HG03066 (cell line): ENCODE data around the gene REL.
"Not testable (repeated sequence)": the region's sequence is repeated elsewhere in the genome, so short reads cannot be mapped to it uniquely, and the experiment has no call there.

Experiments
- ATAC-seq: cut with Tn5 transposase; IDR thresholded peaks from one replicate; pipeline ENCODE4 v1.9.1; 2021; ENCODE audit warnings: low read depth; ENCODE audit not compliant: unreplicated experiment

REL gene

DNA sequence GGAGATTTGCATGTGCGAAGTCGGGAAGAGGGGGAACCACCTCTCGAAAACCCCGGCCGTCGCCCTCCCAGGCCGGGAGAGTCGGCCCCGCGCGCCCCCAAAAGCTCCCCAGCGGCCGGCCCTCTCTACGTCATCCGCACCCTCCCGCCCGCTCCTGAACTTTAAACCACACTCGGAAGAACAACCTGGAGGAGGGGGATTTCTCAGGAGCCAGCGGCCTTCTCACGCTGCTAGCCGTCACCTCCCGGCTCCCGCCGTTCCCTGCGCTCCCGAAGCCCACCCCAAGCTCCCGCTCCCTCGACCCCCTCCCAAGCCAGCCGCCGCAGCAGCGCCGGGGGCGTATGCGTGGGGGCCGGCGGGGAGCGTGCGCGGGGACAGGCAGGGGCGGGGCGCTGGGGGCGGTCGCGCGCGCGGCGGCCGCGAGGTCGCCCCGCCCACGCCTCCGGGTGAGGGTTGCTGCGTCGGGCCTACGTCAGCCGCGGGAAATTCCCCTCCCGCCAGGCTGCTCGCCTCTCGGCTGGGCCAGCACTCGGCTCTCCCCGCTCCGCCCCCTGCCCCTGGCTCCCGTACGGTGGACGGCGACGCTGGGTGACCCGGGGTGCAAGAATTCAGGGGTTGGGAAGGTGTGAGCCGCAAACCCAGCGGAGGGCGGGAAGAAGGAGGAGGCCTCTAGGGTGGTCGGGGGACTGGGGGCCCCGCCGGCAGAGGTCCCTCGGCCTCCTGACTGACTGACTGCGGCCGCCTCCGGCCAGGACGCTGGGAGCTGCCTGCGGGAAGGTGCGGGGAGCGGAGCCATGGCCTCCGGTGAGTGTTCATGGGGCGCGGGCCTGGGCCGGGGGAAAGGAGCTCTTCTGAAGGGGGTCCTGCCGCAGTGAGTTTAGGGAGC, at the start of gene REL:
Gene REL, plus strand, starts transcription at position 528 of the 886 bp plus-strand sequence. Its CDS starts 267 bp downstream, at position 795.
- ATAC-seq = peak; percentile 78

DNA sequence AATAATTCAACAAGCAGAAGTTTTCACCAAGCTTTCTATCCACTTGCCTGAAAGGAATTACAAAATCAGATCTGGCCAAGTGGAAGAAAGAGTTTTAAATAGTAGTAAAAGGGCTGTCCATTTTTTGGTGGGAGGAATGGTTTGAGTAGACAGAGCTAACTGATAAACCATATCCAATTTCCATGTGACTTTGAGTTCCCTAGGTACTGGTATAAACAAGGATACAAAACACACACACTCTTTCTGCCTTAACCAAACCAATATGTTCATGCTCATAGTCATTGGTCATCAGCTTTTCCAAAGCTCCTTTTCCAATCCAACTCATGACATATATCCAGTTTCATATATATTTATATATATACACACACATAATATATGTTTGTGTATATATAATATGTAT, 49.5 kb upstream of the REL start:
- no peak for ATAC-seq

DNA sequence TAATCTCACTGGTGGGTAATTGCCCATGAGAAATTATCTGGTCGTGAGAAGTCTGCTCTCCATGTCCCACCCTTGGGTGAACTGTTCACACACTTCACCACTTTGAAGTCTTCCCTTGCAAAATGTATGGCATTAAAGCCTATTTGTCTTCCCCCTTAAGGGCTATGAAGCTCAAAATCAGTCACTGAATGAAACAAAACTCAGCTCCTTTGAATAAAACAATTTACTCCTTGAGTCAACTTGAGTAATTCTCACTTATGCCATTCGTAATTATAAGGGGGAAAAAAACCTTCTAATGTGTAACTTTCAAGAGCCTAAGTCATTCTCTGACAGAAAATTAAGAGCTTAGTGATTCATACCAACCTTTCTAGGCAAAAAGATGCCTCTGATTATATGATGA, 48.8 kb upstream of the REL start:
- no peak for ATAC-seq

DNA sequence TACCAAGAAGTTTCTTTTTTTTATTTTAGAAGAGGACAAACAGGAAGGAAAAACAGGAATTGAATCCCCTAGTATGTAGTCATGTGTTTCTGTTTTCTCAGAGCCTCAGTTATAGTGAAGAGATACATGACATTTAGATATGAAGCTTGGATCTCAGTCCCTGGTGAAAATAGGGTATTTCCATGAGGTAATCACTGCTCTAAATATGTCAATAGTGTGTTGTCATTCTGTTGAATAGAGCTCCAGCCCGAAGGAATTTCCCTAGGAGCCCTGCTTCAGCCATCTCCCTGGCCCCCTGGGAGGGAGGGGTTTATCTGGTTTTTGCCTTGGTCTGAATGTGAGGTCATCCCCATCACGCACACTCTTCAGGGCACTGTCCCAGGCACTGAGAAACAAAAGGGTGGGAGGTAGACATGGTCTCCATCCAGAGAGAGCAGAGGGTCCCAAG, 47.1 kb upstream of the REL start:
- no peak for ATAC-seq

DNA sequence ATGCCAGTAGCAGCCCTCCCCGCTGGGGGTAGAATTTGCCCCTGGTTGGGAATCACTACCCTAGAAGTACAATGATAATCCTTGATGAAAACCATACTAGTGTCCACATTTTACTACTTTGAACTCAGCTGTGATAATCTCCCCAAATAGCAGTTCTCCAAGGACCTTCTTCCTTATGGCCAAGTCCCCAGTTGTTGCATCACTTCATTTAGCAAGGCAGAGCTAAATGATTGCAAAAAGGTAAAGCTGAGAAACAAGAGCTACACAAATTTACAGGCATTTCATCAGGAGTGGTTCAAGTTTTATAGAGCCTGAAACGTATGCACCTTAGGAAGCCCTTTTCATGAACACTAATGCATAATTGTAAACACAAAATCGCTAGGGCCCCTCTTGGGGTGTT, 44.9 kb upstream of the REL start:
- ATAC-seq = no peak

DNA sequence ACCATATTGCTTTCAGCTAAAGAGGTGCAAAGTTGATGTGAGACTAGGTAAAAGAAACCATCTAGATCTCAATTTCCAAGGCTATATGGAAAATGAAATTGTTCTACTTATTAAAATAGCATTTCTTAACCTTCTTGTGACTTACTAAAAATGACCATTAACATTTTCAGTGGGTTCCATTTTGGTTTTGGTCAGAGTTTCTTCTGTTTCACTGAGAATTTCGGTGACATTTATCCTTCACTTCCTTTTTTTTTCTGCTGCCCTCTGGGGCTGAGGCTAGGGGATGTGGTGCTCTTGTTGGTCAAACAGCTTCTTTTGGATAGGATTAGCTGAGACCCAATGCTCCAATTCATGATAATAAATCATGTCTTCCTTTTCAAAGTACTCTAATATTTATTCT, 44.3 kb upstream of the REL start:
- peak; percentile 26 for ATAC-seq

DNA sequence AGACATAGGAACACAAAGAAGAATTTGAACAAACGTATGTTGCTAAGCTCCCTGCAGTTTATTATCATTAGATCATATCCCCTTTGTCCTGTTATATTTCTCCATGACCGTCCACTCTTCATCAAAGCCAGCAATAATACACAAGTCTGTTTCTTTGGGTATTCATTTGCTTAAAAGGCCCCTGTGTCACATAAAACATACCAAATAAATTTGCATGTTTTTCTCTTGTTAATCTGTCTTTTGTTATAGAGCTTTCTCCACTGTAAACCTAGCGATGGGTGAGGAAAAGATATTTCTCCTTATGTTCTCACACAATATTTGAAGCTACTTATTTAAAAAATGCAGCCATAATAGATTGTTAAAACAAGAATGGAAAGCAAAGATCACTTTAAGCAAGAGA, 42.9 kb upstream of the REL start:
- ATAC-seq = no peak

DNA sequence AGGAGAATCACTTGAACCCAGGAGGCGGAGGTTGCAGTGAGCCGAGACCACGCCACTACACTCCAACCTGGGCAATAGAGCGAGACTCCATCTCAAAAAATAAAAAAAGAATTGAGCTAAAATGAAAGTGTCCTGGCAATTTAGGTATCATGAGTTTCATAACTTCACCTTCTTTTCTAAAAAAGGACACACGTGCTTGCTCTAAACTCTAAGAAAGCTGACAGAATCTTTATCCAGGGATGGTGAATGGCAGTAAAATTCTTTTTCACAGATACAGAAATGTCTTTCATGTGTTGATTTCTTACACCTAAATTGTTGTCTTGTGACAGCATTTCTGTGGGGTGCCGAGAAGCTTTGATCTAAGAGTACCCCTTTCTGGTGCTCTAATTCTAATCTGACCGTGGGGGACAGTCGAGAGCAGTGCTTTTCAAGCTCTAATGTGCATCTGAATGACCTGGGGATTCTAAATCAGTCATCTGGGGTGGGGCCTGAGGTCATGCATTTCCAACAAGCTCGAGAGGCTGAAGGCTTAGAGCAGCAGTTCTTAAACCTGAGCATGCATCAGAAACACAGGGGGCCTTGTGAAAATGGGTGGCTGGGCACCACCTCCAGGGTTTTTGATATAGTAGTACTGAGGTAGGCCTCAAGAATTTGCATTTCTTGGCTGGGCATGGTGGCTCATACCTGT, 42.1 kb upstream of the REL start:
- ATAC-seq = peak; percentile 43

DNA sequence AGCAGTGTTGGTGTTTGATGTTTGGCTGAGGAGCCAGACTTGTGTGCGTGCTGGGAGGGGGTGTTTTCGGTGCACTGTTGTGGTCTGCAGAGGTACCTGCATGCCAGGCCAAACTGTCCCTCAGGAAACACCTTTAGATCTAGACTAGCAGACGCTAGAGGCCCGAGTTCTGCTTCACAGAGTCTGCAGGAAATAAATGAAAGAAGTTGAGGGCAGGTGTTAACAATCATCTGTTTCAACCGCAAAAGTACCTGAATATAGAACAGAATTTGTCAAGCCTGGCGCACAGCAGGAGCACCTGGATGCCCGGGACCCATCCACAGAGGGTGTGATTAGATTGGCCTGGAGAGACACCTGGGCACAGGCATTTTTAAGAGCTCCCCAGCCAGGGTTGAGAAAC, 40.5 kb upstream of the REL start:
- ATAC-seq = peak; percentile 49

DNA sequence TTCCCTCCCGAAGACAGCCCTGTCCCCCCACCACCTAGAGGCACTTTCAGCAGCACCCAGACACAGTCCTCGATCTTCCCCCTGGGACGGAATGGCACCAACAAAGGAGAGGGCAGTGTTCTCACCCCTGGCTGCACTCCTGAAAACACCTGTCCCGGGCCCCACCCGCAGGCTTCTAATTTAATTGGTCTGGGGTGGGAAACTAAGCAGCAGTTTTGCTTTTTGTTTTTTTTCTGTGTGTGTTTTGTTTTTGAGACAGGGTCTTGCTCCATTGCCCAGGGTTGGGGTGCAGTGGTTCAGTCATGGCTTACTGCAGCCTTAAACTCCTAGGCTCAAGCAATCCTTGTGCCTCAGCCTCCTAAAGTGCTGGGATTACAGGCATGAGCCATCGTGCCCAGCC, 38.4 kb upstream of the REL start:
- ATAC-seq = no peak

DNA sequence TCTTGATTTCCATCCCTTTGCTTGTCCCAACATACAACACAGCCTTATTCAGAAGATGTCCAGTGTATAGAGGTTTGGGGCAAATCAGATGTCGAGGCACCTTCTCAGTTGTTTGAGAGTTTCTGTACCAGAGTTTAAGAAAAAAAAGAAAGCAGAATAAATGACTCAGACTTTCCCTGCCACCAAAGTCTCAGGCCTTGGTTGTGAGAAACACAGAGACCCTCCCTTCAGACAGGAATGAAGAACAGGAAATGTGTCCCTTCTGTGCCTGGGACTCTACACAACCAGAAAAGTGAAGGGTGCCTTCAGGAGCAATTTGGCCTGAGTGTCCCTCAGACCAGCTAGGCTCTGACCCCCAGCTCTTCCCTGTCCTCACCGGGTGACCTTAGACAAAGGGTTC, 37.3 kb upstream of the REL start:
- ATAC-seq = no peak

DNA sequence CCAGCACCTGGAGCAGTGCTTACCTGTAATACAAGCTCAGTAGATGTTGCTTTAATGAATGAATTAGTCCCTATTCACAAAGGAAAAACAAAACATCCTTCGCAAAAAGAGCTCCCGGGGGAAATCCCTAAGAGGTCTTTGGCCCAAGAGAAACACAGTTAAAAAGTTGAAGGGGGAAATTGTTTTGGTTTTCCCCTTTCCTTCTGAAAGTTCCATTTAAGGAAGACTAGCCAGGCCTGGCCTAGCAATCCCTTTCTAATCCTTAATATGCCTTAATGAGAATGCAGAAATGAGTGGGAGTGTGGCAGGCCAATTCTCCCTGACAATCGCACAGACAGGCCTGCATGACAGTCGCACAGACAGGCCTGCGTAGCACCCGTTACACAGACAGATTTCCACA, 33.5 kb upstream of the REL start:
- ATAC-seq = no peak

DNA sequence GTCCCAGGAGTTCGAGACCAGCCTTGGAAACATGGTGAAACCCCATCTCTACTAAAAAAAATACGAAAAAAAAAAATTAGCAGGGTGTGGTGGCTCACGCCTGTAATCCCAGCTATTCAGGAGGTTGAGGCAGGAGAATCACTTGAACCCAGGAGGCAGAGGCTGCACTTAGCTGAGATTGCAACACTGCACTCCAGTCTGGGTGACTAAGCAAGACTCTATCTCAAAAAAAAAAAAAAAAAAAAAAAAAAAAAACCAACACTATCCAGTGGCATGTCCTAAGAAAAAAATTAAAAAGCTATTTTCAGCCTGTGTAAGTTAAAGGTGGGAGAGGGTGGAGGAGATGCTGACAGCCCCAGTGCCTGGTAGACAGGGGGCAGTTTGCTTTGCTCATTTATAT, 32.2 kb upstream of the REL start:
- no peak for ATAC-seq

DNA sequence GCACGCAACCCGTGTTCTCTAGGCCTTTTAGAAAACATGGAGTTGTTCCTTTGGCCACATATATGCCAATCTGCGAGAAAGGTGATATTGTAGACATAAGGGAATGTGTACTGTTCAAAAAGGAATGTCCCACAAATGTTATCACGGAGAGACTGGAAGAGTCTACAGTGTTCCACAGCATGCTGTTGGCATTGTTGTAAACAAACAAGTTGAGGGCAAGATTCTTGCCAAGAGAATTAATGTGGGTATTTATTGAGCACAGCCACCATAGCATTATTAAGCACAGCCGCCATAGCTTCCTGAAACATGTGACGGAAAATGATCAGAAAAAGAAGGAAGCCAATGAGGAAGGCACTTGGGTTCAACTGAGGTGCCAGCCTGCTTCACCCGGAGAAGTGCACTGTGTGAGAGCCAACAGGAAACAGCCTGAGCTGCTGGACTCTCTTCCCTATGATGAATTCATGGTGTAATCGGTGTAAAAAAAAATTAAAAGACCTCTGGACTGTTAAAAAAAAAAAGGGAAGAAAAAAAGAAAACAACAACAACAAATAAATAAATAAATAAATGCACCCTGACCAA, 29.0 kb upstream of the REL start:
- ATAC-seq = no peak

DNA sequence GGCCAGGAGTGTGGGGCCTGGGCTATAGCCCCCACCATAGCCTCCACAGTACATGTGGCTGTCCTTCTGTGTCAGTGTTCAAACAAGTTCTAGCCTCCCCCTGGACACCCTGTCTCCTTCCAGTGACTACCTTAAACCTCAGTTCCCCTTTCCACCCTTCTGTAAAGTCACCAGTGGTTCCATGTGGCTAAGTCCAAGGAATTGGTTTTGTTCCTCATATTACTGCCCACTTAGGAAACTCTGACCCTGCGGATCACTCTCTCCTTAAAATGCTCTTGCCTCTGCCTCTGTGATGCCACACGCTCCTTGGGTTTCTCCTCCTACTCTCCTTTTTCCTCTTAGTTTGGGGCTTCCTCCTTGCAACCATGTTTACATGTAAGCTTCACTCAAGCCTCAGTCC, 27.8 kb upstream of the REL start:
- no peak for ATAC-seq

DNA sequence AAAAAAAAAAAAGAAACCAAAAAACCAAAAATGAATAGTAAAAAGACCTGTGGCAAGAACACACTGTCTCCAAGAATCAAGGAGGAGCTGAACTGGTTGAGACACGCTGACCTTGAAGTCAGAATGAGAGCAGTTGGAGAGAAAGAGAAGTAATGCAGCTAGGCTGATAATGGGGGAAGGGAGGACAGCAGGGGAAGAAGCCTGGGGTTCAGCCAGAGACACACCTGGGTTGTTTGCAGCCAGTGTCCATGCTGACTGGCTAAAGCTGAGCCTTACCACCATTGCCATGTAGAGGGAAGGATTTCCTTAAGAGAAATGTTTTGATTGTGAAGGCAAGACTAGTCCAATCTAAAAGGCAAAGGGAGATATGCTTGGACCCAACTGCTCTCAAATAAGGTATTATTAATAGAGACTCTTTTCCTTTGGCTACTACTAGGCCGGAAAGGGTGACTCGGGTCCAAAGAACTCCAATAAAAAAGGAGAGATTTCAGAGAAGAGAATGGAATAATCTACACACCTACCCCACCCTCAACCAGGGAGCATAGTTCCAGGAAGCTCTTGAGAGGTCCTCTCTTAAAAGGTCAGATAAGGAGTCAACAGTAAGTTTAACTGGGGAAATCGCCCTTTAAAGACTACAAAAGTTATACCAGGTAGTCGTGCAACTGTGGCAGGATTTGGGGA, 25.2 kb upstream of the REL start:
- no peak for ATAC-seq

DNA sequence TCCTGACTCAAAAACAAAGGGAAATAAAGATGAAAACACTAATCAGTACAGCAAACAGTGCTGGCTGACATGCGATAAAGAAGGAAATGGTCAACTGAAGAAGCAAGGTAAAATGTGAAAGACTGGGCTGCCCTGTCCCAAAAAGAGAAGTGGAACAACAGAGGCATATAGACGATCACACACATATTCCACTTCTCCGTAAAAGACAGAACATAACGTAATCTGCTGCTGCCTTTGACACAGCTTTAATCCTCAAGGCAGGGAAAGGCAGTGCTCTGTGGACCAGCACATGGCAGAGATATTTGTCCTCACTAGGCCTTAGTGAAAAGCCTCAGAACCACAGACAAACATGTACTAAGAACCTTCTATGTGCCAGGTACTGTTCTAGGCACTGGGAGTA, 24.3 kb upstream of the REL start:
- no peak for ATAC-seq

DNA sequence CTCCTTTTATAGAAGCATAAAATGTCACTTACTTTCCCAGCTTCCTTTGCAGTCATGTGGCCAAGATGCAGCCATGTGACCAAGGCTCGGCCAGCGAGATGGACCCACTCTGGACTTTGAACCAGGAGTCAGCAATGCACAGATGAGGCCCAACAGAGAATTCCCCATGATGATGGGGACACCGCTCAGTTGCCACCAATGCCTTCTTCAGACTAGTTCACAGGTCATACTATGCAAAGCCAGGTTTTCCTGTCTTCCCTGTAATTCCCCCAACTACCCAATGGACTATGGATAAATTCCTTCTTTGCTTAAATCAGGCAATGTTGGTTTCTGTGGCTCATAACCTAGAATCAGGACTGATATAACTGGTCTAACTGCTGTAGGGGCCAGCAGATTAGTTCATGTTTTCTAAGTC, 22.5 kb upstream of the REL start:
- ATAC-seq = no peak

DNA sequence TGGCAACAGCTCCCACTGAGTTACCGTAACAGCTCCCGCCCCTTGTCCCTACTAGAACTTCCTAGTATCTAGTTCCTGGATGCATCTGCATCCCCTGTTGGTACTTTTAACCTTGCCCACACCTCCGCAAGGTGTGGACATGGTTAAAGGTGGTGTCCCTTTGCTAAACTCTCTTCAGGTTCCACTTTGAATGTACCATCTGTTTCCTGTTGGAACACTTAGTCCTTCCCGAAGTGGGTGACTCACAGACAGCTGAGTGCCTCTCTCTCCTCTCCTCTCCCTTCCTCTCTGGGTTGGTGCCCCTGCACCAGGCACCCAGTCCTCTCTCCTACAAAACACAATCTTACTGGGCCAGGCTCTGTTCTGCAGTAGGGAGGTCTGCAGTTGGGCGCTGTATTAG, 19.6 kb upstream of the REL start:
- no peak for ATAC-seq

DNA sequence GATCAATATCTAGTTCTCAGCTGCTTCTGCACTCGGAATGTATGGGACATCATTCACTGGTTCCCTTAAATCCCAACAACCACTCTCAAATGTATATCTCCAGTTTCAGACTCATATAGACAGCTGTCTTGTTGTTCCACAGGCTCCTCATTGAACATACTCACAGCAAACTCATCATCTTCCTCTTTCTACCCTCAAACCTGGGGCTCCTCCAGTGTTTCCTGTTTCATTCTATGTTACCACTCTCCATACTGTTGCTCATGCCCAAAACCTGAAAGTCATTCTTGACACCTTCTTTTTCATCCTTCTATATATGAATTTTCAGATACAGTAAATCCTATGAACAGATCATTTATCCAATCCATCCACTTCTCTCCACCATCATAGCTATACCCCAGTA, 18.7 kb upstream of the REL start:
- no peak for ATAC-seq

DNA sequence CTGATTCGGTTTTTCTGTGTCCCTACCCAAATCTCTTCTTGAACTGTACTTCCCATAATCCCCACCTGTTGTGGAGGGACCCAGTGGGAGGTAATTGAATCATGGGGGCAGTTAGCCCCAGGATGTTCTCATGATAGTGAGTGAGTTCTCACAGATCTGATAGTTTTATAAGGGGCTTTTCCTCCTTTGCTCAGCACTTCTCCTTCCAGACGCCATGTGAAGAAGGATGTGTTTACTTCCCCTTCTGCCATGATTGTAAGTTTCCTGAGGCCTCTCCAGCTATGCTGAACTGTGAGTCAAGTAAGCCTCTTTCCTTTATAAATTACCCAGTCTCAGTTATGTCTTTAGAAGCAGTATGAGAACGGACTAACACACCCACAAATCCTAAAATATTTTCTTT, 16.0 kb upstream of the REL start:
- ATAC-seq = not testable (repeated sequence)
